H7 (cell line): ENCODE data around the gene ISCU. TPM values are rescaled to one million over a fixed set of nuclear protein-coding genes. Genes with fewer than 3 reads are reported as not detected.
"Not testable (repeated sequence)": the region's sequence is repeated elsewhere in the genome, so short reads cannot be mapped to it uniquely, and the experiment has no call there.

Experiments
- DNase-seq: peaks from one replicate; pipeline ENCODE4 v3.0.0; 2012
- H3K27me3 ChIP-seq: 2 replicates; pipeline ENCODE4 v1.6.0; 2011; ENCODE audit warnings: mild to moderate bottlenecking, low read length; ENCODE audit not compliant: control insufficient read depth, insufficient read depth
- H3K36me3 ChIP-seq: replicated peaks from 2 replicates; pipeline ENCODE4 v1.5.1; 2011; ENCODE audit warnings: low read length; ENCODE audit not compliant: control insufficient read depth, insufficient read depth
- H3K4me3 ChIP-seq: 2 replicates; pipeline ENCODE4 v1.5.1; 2011; ENCODE audit warnings: low read depth, mild to moderate bottlenecking, control low read depth, low read length, moderate library complexity; ENCODE audit not compliant: insufficient read depth
- total RNA-seq: library from RNA; depleted of rRNA; stranded (reverse); fragments of >200 nt; shearing (Covaris generic); gene quantifications from 2 replicates; pipeline ENCODE4 v1.2.3, GENCODE V29; 2014; rRNA removed

ISCU gene
- total RNA-seq, 1 experiment from 2014 or later = 97.3 TPM

- Histone ChIP-seq H3K4me3 (no peak overlapping the region), H3K36me3 (no peaks in the 10 kb centered on the region), H3K27me3 (no peaks in the 10 kb centered on the region)
- DNase-seq = peak; percentile 94
Measured at GRCh38 chr12:108618079-108618952, 55.9 kb downstream of the ISCU start.

GRCh38 chr12:108618953-108619274 is 56.5 kb downstream of the ISCU start:
- H3K27me3 ChIP-seq, H3K36me3 ChIP-seq, DNase-seq, H3K4me3 ChIP-seq: not testable (repeated sequence)

Other genes with a start within 250 kb of the ISCU start
- gene CMKLR1, start 223.3 kb upstream of the ISCU start, total RNA-seq = 0.92 and 1.8 TPM in 2 replicates
- 4.4 and 5.7 TPM in 2 replicates for gene FICD, start 47.3 kb upstream of the ISCU start, total RNA-seq
- gene SART3, start 1.4 kb upstream of the ISCU start, total RNA-seq = 89.7 and 124 TPM in 2 replicates
- gene TMEM119, start 35.5 kb downstream of the ISCU start, total RNA-seq = 0.24 and 0.85 TPM in 2 replicates
- gene SELPLG, start 71.3 kb downstream of the ISCU start, total RNA-seq = 0.10 and 0.15 TPM in 2 replicates
- 52.2 and 55.5 TPM in 2 replicates for gene CORO1C, start 168.9 kb downstream of the ISCU start, total RNA-seq